HCT116 (cell line): ENCODE results near the gene EHD1.

ENCODE experiments used
- EZH2 ChIP-seq: fragments of 200-600 bp; sonication (generic); IDR thresholded peaks from 2 replicates; pipeline ENCODE4 v1.6.1; 2017; ENCODE audit warnings: antibody characterized with exemption, mixed run types
- EZH2phosphoT487 ChIP-seq: fragments of 200-600 bp; IDR thresholded peaks from 2 replicates; pipeline ENCODE4 v1.6.1; 2018; ENCODE audit warnings: antibody characterized with exemption, borderline replicate concordance
- POLR2A ChIP-seq: IDR thresholded peaks from 2 replicates; pipeline ENCODE4 v1.7.0; 2011; ENCODE audit warnings: borderline replicate concordance; ENCODE audit not compliant: insufficient read depth, insufficient read length; ENCODE audit errors: extremely low read depth
- SIN3A ChIP-seq: IDR thresholded peaks from 2 replicates; pipeline ENCODE4 v1.6.1; 2012; ENCODE audit warnings: low read depth
- TF ChIP-seq, protein P1 (sequence below), 3 experiments: fragments of 200-600 bp in 1 of 3; sonication (generic) in 1 of 3; IDR thresholded peaks in 2 of 3; conservative IDR thresholded peaks in 1 of 3; 2 replicates each; pipeline ENCODE4 v1.5.1; 2012 to 2017; ENCODE audit warnings: low read depth in 2 of 3, low read length in 2 of 3, antibody characterized with exemption in 1 of 3, borderline replicate concordance in 1 of 3, control low read depth in 1 of 3, mild to moderate bottlenecking in 1 of 3, mixed read lengths in 1 of 3, mixed run types in 1 of 3, moderate library complexity in 1 of 3; ENCODE audit not compliant: insufficient read depth in 1 of 3
- TF ChIP-seq, protein P2 (sequence below): IDR thresholded peaks from 2 replicates; pipeline ENCODE4 v1.6.1; 2012; ENCODE audit warnings: low read depth

DNA sequence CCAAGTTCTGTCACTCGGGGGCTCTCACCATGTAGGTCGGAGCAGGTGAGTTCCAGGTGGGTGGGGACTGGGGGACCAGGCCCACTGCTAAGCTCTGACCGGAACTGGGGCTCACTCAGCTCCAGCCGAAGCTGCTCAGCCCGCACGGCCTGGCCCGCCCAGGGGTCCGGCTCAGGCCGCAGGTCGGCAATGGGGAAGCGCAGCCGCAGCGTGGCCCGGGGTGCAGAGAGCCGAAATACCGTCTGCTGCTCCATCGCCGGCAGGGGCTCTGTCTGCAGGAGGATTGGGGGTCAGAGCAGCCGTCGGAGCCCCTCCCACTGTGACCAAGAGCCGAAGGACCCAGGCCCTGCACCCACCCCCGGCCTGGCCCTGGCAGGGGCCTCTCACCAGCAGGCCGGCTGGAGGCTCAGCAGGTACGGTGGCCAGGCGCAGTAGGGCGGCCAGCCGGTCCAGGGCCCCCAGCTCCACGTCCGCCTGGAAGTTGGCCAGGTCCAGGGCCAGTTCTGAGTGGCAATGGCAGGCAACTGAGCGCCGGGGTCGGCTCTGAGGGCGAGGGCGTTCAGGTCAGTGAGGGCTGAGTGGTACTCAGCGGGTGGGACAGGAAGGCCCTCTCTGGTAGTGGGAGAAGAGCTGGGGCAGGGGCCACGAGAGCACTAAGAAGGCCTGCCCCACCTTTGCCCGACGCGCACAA is 31.4 kb upstream of the EHD1 start:
- TF ChIP-seq, protein P1, sequence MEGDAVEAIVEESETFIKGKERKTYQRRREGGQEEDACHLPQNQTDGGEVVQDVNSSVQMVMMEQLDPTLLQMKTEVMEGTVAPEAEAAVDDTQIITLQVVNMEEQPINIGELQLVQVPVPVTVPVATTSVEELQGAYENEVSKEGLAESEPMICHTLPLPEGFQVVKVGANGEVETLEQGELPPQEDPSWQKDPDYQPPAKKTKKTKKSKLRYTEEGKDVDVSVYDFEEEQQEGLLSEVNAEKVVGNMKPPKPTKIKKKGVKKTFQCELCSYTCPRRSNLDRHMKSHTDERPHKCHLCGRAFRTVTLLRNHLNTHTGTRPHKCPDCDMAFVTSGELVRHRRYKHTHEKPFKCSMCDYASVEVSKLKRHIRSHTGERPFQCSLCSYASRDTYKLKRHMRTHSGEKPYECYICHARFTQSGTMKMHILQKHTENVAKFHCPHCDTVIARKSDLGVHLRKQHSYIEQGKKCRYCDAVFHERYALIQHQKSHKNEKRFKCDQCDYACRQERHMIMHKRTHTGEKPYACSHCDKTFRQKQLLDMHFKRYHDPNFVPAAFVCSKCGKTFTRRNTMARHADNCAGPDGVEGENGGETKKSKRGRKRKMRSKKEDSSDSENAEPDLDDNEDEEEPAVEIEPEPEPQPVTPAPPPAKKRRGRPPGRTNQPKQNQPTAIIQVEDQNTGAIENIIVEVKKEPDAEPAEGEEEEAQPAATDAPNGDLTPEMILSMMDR (IDR thresholded peaks at IDR 0.05 in 2 of 3, conservative IDR thresholded peaks at IDR 0.05 in 1 of 3; ENCODE audit: borderline replicate concordance in 1 of 3, insufficient read depth in 1 of 3, low read depth in 2 of 3, low read length in 2 of 3), result no peak
- TF ChIP-seq, protein P2, sequence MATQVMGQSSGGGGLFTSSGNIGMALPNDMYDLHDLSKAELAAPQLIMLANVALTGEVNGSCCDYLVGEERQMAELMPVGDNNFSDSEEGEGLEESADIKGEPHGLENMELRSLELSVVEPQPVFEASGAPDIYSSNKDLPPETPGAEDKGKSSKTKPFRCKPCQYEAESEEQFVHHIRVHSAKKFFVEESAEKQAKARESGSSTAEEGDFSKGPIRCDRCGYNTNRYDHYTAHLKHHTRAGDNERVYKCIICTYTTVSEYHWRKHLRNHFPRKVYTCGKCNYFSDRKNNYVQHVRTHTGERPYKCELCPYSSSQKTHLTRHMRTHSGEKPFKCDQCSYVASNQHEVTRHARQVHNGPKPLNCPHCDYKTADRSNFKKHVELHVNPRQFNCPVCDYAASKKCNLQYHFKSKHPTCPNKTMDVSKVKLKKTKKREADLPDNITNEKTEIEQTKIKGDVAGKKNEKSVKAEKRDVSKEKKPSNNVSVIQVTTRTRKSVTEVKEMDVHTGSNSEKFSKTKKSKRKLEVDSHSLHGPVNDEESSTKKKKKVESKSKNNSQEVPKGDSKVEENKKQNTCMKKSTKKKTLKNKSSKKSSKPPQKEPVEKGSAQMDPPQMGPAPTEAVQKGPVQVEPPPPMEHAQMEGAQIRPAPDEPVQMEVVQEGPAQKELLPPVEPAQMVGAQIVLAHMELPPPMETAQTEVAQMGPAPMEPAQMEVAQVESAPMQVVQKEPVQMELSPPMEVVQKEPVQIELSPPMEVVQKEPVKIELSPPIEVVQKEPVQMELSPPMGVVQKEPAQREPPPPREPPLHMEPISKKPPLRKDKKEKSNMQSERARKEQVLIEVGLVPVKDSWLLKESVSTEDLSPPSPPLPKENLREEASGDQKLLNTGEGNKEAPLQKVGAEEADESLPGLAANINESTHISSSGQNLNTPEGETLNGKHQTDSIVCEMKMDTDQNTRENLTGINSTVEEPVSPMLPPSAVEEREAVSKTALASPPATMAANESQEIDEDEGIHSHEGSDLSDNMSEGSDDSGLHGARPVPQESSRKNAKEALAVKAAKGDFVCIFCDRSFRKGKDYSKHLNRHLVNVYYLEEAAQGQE, result no peak
- no peak for TF ChIP-seq POLR2A
- no peak for TF ChIP-seq EZH2phosphoT487
- no peak for TF ChIP-seq SIN3A
- no peak for TF ChIP-seq EZH2
